GM12891 (cell line): Measurements from ENCODE around the gene BMP8B.

ENCODE experiments used
- PAX5 ChIP-seq: IDR thresholded peaks from 2 replicates; pipeline ENCODE4 v1.6.1; 2011; ENCODE audit warnings: low read length, moderate library complexity, mild to moderate bottlenecking; ENCODE audit not compliant: insufficient read depth, severe bottlenecking
- POLR2A ChIP-seq: IDR thresholded peaks from 2 replicates; pipeline ENCODE4 v1.6.1; 2011; ENCODE audit warnings: low read depth, low read length, control low read depth
- POLR2AphosphoS5 ChIP-seq: IDR thresholded peaks from 2 replicates; pipeline ENCODE4 v1.6.1; 2011; ENCODE audit warnings: low read depth, low read length, control low read depth
- TAF1 ChIP-seq: IDR thresholded peaks from 2 replicates; pipeline ENCODE4 v1.6.1; 2011; ENCODE audit warnings: low read depth, low read length, control low read depth

GRCh38 chr1:39833621-39834385 is 45.1 kb upstream of the BMP8B start:
- TF ChIP-seq POLR2A (no peak), POLR2AphosphoS5 (no peak), TAF1 (no peak), PAX5 (no peak)
